Activated CD4-positive, alpha-beta T cell treated with anti-CD3 and anti-CD28 coated beads, Interleukin-2, Interleukin-4, amounts not matched to agents 100 ng/mL and 50 ng/mL, durations not matched to agents 16 hours and 8 hours (primary cell): Measurements from ENCODE around the gene XRCC4.

Experiments
- DNase-seq: peaks from one replicate; pipeline ENCODE4 v3.0.0-alpha.2; 2020; ENCODE audit warnings: low spot score

Gene XRCC4

GRCh38 chr5:83277154-83277553 is 199.8 kb downstream of the XRCC4 start:
- DNase-seq, result no peak

GRCh38 chr5:83277953-83278352 is 200.6 kb downstream of the XRCC4 start:
- no peak for DNase-seq

- no peak for DNase-seq
Measured at GRCh38 chr5:83281176-83281575, 203.8 kb downstream of the XRCC4 start.

GRCh38 chr5:83281658-83282057 is 204.3 kb downstream of the XRCC4 start:
- DNase-seq, result no peak

- no peak for DNase-seq
Measured at GRCh38 chr5:83283761-83284160, 206.4 kb downstream of the XRCC4 start.

- no peak for DNase-seq
Measured at GRCh38 chr5:83285661-83286398, 208.5 kb downstream of the XRCC4 start.

- no peak for DNase-seq
Measured at GRCh38 chr5:83294246-83294645, 216.9 kb downstream of the XRCC4 start.

GRCh38 chr5:83299353-83299752 is 222.0 kb downstream of the XRCC4 start:
- no peak for DNase-seq

GRCh38 chr5:83306572-83307241 is 229.4 kb downstream of the XRCC4 start:
- DNase-seq, result peak; percentile 59

GRCh38 chr5:83312663-83313062 is 235.3 kb downstream of the XRCC4 start:
- no peak for DNase-seq

- no peak for DNase-seq
Measured at GRCh38 chr5:83313436-83313835, 236.1 kb downstream of the XRCC4 start.

- no peak for DNase-seq
Measured at GRCh38 chr5:83321483-83322055, 244.2 kb downstream of the XRCC4 start.

- DNase-seq, result no peak
Measured at GRCh38 chr5:83322273-83322924, 245.1 kb downstream of the XRCC4 start.

GRCh38 chr5:83323557-83324180 is 246.3 kb downstream of the XRCC4 start:
- DNase-seq, result no peak

- DNase-seq, result no peak
Measured at GRCh38 chr5:83331842-83332241, 254.5 kb downstream of the XRCC4 start.

- DNase-seq, result no peak
Measured at GRCh38 chr5:83337453-83338035, 260.2 kb downstream of the XRCC4 start.

GRCh38 chr5:83340511-83340918 is 263.2 kb downstream of the XRCC4 start:
- peak; percentile 6 for DNase-seq

GRCh38 chr5:83341815-83342334 is 264.5 kb downstream of the XRCC4 start:
- DNase-seq, result no peak

- no peak for DNase-seq
Measured at GRCh38 chr5:83342465-83342864, 265.1 kb downstream of the XRCC4 start.

GRCh38 chr5:83343299-83343698 is 266.0 kb downstream of the XRCC4 start:
- DNase-seq, result no peak

- DNase-seq, result no peak
Measured at GRCh38 chr5:83345423-83345822, 268.1 kb downstream of the XRCC4 start.

- DNase-seq, result no peak
Measured at GRCh38 chr5:83348281-83348780, 271.0 kb downstream of the XRCC4 start.
